HepG2 (cell line): ENCODE results near the gene HSD11B1L. TPM values are rescaled to one million over a fixed set of nuclear protein-coding genes. Genes with fewer than 3 reads are reported as not detected.

Experiments used
- HCFC1 ChIP-seq: fragments of 150-350 bp; IDR thresholded peaks from 2 replicates; pipeline ENCODE4 v1.6.1; 2014; ENCODE audit warnings: low read depth, low read length
- HNF4G ChIP-seq, 2 experiments: sonication (generic) in 1 of 2; formaldehyde crosslinking in 1 of 2; IDR thresholded peaks; 2 replicates each; pipeline versions ENCODE4 v1.4.0 to v1.6.1; 2011 to 2020; ENCODE audit warnings: borderline replicate concordance in 2 of 2, low read depth in 2 of 2, mild to moderate bottlenecking in 2 of 2, low read length in 1 of 2, missing genetic modification reagents in 1 of 2, moderate library complexity in 1 of 2
- IKZF1 ChIP-seq: fragments of 450-650 bp; IDR thresholded peaks from 2 replicates; pipeline ENCODE4 v1.7.1; 2016
- KDM1A ChIP-seq: IDR thresholded peaks from 2 replicates; pipeline ENCODE4 v1.6.1; 2016; ENCODE audit warnings: missing compliant biosample characterization
- LCORL ChIP-seq, 2 experiments: fragments of 450-650 bp in 1 of 2; sonication (generic) in 1 of 2; formaldehyde crosslinking in 1 of 2; IDR thresholded peaks; 2 replicates each; pipeline versions ENCODE4 v1.5.0 to v1.6.1; 2017 to 2020; ENCODE audit warnings: antibody characterized with exemption in 1 of 2, missing genetic modification reagents in 1 of 2
- MXI1 ChIP-seq: IDR thresholded peaks from 3 replicates; pipeline ENCODE4 v1.6.1; 2012; ENCODE audit warnings: low read depth, low read length, inconsistent platforms, borderline replicate concordance
- NR1H2 ChIP-seq: sonication (generic); formaldehyde crosslinking; IDR thresholded peaks from 2 replicates; pipeline ENCODE4 v1.8.1; 2022; ENCODE audit warnings: low read depth, missing genetic modification reagents, borderline replicate concordance
- PPARG ChIP-seq: conservative IDR thresholded peaks from 2 replicates; pipeline ENCODE4 v1.6.1; 2016; ENCODE audit warnings: missing biosample characterization, missing genetic modification reagents
- SOX6 ChIP-seq, 2 experiments: fragments of 450-650 bp in 1 of 2; sonication (generic) in 1 of 2; formaldehyde crosslinking in 1 of 2; IDR thresholded peaks; 2 replicates each; pipeline versions ENCODE4 v1.4.0 to v1.6.1; 2017 to 2020; ENCODE audit warnings: antibody characterized with exemption in 1 of 2, mild to moderate bottlenecking in 1 of 2, missing genetic modification reagents in 1 of 2
- TBL1XR1 ChIP-seq: fragments of 150-350 bp; IDR thresholded peaks from 2 replicates; pipeline ENCODE4 v1.6.1; 2014; ENCODE audit warnings: borderline replicate concordance, low read length; ENCODE audit not compliant: partially characterized antibody
- ZFP62 ChIP-seq: sonication (generic); formaldehyde crosslinking; IDR thresholded peaks from 2 replicates; pipeline ENCODE4 v1.4.0; 2020; ENCODE audit warnings: missing genetic modification reagents
- ZNF10 ChIP-seq: sonication (generic); formaldehyde crosslinking; IDR thresholded peaks from 2 replicates; pipeline ENCODE4 v1.4.0; 2020; ENCODE audit warnings: mild to moderate bottlenecking, low read depth, missing genetic modification reagents, borderline replicate concordance
- ZNF260 ChIP-seq: sonication (generic); formaldehyde crosslinking; IDR thresholded peaks from 2 replicates; pipeline ENCODE4 v1.4.0; 2020; ENCODE audit warnings: missing genetic modification reagents, low read depth, mild to moderate bottlenecking, borderline replicate concordance
- ZNF296 ChIP-seq: sonication (generic); formaldehyde crosslinking; conservative IDR thresholded peaks from 2 replicates; pipeline ENCODE4 v1.5.0; 2020; ENCODE audit warnings: mild to moderate bottlenecking, missing genetic modification reagents
- ZNF484 ChIP-seq: sonication (generic); formaldehyde crosslinking; IDR thresholded peaks from 2 replicates; pipeline ENCODE4 v1.5.1; 2020; ENCODE audit warnings: mild to moderate bottlenecking, low read depth, missing genetic modification reagents, borderline replicate concordance
- ZNF557 ChIP-seq: sonication (generic); formaldehyde crosslinking; IDR thresholded peaks from 2 replicates; pipeline ENCODE4 v1.4.0; 2020; ENCODE audit warnings: missing genetic modification reagents
- ZNF724P ChIP-seq: sonication (generic); formaldehyde crosslinking; IDR thresholded peaks from 2 replicates; pipeline ENCODE4 v1.8.0; 2022; ENCODE audit warnings: missing genetic modification reagents, borderline replicate concordance
- ZNF766 ChIP-seq: sonication (generic); formaldehyde crosslinking; IDR thresholded peaks from 2 replicates; pipeline ENCODE4 v1.5.0; 2020; ENCODE audit warnings: missing genetic modification reagents, borderline replicate concordance
- ZNF781 ChIP-seq: sonication (generic); formaldehyde crosslinking; IDR thresholded peaks from 2 replicates; pipeline ENCODE4 v1.5.1; 2020; ENCODE audit warnings: borderline replicate concordance, mild to moderate bottlenecking, missing genetic modification reagents; ENCODE audit errors: not compliant biosample characterization
- polyA plus RNA-seq, 8 experiments: library from polyadenylated mRNA; depleted of rRNA in 3 of 8; stranded (reverse) in 7 of 8; unstranded in 1 of 8; fragments of >200 nt; fragmentation: Illumina TruSeq in 4 of 8; extraction: Trizol in 4 of 8; gene quantifications; 2 replicates each; pipeline versions ENCODE4 v1.2.1 to v1.2.3, GENCODE V29; 2011 to 2016; ENCODE audit warnings: low read depth in 4 of 8, missing spikeins in 1 of 8, mixed read lengths in 1 of 8; ENCODE audit not compliant: insufficient read depth in 1 of 8
- total RNA-seq, 5 experiments: library from RNA; depleted of rRNA; stranded (reverse); fragments of >200 nt; fragmentation: Illumina TruSeq; extraction: Trizol; gene quantifications; 2 replicates each; pipeline ENCODE4 v1.2.3, GENCODE V29; 2016; ENCODE audit warnings: low read depth in 1 of 5
- TF ChIP-seq, protein P1 (sequence below), 2 experiments: sonication (generic) in 1 of 2; formaldehyde crosslinking in 1 of 2; IDR thresholded peaks; 2 replicates each; pipeline versions ENCODE4 v1.5.1 to v1.6.1; 2011 to 2020; ENCODE audit warnings: borderline replicate concordance in 1 of 2, low read depth in 1 of 2, low read length in 1 of 2, mild to moderate bottlenecking in 1 of 2, missing genetic modification reagents in 1 of 2, moderate library complexity in 1 of 2
- TF ChIP-seq, protein P2 (sequence below): sonication (generic); formaldehyde crosslinking; IDR thresholded peaks from 2 replicates; pipeline ENCODE4 v1.8.1; 2023; ENCODE audit warnings: missing genetic modification reagents, inconsistent platforms, borderline replicate concordance
- TF ChIP-seq, protein P3 (sequence below): sonication (generic); formaldehyde crosslinking; IDR thresholded peaks from 2 replicates; pipeline ENCODE4 v1.8.1; 2023; ENCODE audit warnings: mild to moderate bottlenecking, missing genetic modification reagents, borderline replicate concordance
- TF ChIP-seq, protein P4 (sequence below): sonication (generic); formaldehyde crosslinking; IDR thresholded peaks from 2 replicates; pipeline ENCODE4 v1.5.0; 2020; ENCODE audit warnings: missing genetic modification reagents

HSD11B1L gene
- total and polyA plus RNA-seq, 2 of the 13 experiments (the other 11 are each of a cell fraction or from before 2014, with no cell fraction given): 2.8 to 3.9 TPM

GRCh38 chr19:5686647-5687359 lies 6.0 kb downstream of the HSD11B1L start (continued):
- TF ChIP-seq HNF4G (IDR thresholded peaks at IDR 0.05; ENCODE audit: borderline replicate concordance, low read depth, low read length): no peak
- no peak for TF ChIP-seq HNF4G (CRISPR knock-in tag; IDR thresholded peaks at IDR 0.05; ENCODE audit: borderline replicate concordance, low read depth)
- TF ChIP-seq, protein P1, sequence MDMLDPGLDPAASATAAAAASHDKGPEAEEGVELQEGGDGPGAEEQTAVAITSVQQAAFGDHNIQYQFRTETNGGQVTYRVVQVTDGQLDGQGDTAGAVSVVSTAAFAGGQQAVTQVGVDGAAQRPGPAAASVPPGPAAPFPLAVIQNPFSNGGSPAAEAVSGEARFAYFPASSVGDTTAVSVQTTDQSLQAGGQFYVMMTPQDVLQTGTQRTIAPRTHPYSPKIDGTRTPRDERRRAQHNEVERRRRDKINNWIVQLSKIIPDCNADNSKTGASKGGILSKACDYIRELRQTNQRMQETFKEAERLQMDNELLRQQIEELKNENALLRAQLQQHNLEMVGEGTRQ (IDR thresholded peaks at IDR 0.05; ENCODE audit: low read depth, low read length): no peak
- TF ChIP-seq, protein P1 (CRISPR knock-in tag; IDR thresholded peaks at IDR 0.05; ENCODE audit: borderline replicate concordance): peak; percentile 28; the same call in 1 of the 2 replicates
- TF ChIP-seq TBL1XR1: peak; percentile 34
- no peak for TF ChIP-seq IKZF1
- TF ChIP-seq NR1H2 (CRISPR knock-in tag): no peak
- TF ChIP-seq, protein P2, sequence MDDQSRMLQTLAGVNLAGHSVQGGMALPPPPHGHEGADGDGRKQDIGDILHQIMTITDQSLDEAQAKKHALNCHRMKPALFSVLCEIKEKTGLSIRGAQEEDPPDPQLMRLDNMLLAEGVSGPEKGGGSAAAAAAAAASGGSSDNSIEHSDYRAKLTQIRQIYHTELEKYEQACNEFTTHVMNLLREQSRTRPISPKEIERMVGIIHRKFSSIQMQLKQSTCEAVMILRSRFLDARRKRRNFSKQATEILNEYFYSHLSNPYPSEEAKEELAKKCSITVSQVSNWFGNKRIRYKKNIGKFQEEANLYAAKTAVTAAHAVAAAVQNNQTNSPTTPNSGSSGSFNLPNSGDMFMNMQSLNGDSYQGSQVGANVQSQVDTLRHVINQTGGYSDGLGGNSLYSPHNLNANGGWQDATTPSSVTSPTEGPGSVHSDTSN: no peak
- no peak for TF ChIP-seq ZNF766 (CRISPR knock-in tag)
- peak; percentile 54; the same call in 1 of the 3 replicates for TF ChIP-seq MXI1
- TF ChIP-seq PPARG: no peak
- no peak for TF ChIP-seq ZNF260
- no peak for TF ChIP-seq LCORL (IDR thresholded peaks at IDR 0.05)
- peak; percentile 59 for TF ChIP-seq LCORL (CRISPR knock-in tag; IDR thresholded peaks at IDR 0.05)
- TF ChIP-seq SOX6 (IDR thresholded peaks at IDR 0.05): no peak
- peak; percentile 38; the same call in 1 of the 2 replicates for TF ChIP-seq SOX6 (CRISPR knock-in tag; IDR thresholded peaks at IDR 0.05)
- TF ChIP-seq ZNF296 (CRISPR knock-in tag): no peak
- TF ChIP-seq ZNF557 (CRISPR knock-in tag): no peak
- TF ChIP-seq HCFC1: peak; percentile 20; the same call in 1 of the 2 replicates
- TF ChIP-seq ZFP62 (CRISPR knock-in tag): no peak
- TF ChIP-seq, protein P3, sequence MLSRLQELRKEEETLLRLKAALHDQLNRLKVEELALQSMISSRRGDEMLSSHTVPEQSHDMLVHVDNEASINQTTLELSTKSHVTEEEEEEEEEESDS (CRISPR knock-in tag): no peak
- TF ChIP-seq ZNF484 (CRISPR knock-in tag): no peak
- peak; percentile 64 for TF ChIP-seq ZNF781 (CRISPR knock-in tag)
- no peak for TF ChIP-seq ZNF724P (CRISPR knock-in tag)
- TF ChIP-seq KDM1A (CRISPR knock-in tag): no peak
- TF ChIP-seq ZNF10: no peak
- TF ChIP-seq, protein P4, sequence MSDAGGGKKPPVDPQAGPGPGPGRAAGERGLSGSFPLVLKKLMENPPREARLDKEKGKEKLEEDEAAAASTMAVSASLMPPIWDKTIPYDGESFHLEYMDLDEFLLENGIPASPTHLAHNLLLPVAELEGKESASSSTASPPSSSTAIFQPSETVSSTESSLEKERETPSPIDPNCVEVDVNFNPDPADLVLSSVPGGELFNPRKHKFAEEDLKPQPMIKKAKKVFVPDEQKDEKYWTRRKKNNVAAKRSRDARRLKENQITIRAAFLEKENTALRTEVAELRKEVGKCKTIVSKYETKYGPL (CRISPR knock-in tag): no peak
